ENCODE data around the gene ATIC.
"Not testable (repeated sequence)": the region's sequence is repeated elsewhere in the genome, so short reads cannot be mapped to it uniquely, and the experiment has no call there.

The ATIC gene

GRCh38 chr2:215357660-215358059, 45.8 kb downstream of the ATIC start:
- POLR2A ChIA-PET = no interaction called here
- CTCF ChIA-PET = interaction anchor here (1.0 kb wide), 1 partner anchor 7 kb away, joined by 3 read pairs; no protein-coding TSS in a partner anchor
- no peak for DNase-seq (ENCODE audit: extremely low spot score)
- no peak for TF ChIP-seq CTCF (IDR thresholded peaks at IDR 0.05; ENCODE audit: control extremely low read depth, extremely low read depth, low read depth, missing control alignments)

GRCh38 chr2:215358312-215358845, 46.5 kb downstream of the ATIC start:
- DNase-seq (ENCODE audit: extremely low spot score) = no peak
- POLR2A ChIA-PET = no interaction called here
- TF ChIP-seq CTCF (IDR thresholded peaks at IDR 0.05; ENCODE audit: control extremely low read depth, extremely low read depth, low read depth, missing control alignments) = no peak
- CTCF ChIA-PET = no interaction called here

- ChIA-PET CTCF (interaction anchor here (1.3 kb wide), 2 partner anchors 8 to 13 kb away, joined by 3 read pairs; no protein-coding TSS in a partner anchor), POLR2A (no interaction called here)
- no peak for TF ChIP-seq CTCF (IDR thresholded peaks at IDR 0.05; ENCODE audit: control extremely low read depth, extremely low read depth, low read depth, missing control alignments)
- no peak for DNase-seq (ENCODE audit: extremely low spot score)
These were observed 47.2 kb downstream of the ATIC start for GRCh38 chr2:215358891-215359575.

GRCh38 chr2:215359576-215359922, 47.7 kb downstream of the ATIC start:
- no peak for TF ChIP-seq CTCF (IDR thresholded peaks at IDR 0.05; ENCODE audit: control extremely low read depth, extremely low read depth, low read depth, missing control alignments)
- ChIA-PET POLR2A (no interaction called here), CTCF (interaction anchor here (1.3 kb wide), 2 partner anchors 9 to 14 kb away, joined by 3 read pairs; no protein-coding TSS in a partner anchor)
- no peak for DNase-seq (ENCODE audit: extremely low spot score)

GRCh38 chr2:215360059-215360458, 48.2 kb downstream of the ATIC start:
- DNase-seq (ENCODE audit: extremely low spot score); POLR2A ChIA-PET: not testable (repeated sequence)
- CTCF ChIA-PET = interaction anchor here (1.3 kb wide), 2 partner anchors 9 to 14 kb away, joined by 3 read pairs; no protein-coding TSS in a partner anchor

GRCh38 chr2:215360596-215360995, 48.7 kb downstream of the ATIC start:
- ChIA-PET CTCF (no interaction called here), POLR2A (no interaction called here)
- no peak for TF ChIP-seq CTCF (IDR thresholded peaks at IDR 0.05; ENCODE audit: control extremely low read depth, extremely low read depth, low read depth, missing control alignments)
- no peak for DNase-seq (ENCODE audit: extremely low spot score)

GRCh38 chr2:215361211-215361875, 49.5 kb downstream of the ATIC start:
- POLR2A ChIA-PET = no interaction called here
- no peak for DNase-seq (ENCODE audit: extremely low spot score)
- no peak for TF ChIP-seq CTCF (IDR thresholded peaks at IDR 0.05; ENCODE audit: control extremely low read depth, extremely low read depth, low read depth, missing control alignments)
- CTCF ChIA-PET = no interaction called here
